Bladder microvascular endothelial cell (primary cell): Measurements from ENCODE around the gene OTUB1. TPM values are rescaled to one million over a fixed set of nuclear protein-coding genes. Genes with fewer than 3 reads are reported as not detected.

ENCODE experiments used
- total RNA-seq: library from RNA; depleted of rRNA; stranded (reverse); fragments of >200 nt; gene quantifications from 2 replicates; pipeline ENCODE4 v1.2.3, GENCODE V29; 2014

OTUB1 gene
- 46.6 and 50.3 TPM in 2 replicates for total RNA-seq

DNA sequence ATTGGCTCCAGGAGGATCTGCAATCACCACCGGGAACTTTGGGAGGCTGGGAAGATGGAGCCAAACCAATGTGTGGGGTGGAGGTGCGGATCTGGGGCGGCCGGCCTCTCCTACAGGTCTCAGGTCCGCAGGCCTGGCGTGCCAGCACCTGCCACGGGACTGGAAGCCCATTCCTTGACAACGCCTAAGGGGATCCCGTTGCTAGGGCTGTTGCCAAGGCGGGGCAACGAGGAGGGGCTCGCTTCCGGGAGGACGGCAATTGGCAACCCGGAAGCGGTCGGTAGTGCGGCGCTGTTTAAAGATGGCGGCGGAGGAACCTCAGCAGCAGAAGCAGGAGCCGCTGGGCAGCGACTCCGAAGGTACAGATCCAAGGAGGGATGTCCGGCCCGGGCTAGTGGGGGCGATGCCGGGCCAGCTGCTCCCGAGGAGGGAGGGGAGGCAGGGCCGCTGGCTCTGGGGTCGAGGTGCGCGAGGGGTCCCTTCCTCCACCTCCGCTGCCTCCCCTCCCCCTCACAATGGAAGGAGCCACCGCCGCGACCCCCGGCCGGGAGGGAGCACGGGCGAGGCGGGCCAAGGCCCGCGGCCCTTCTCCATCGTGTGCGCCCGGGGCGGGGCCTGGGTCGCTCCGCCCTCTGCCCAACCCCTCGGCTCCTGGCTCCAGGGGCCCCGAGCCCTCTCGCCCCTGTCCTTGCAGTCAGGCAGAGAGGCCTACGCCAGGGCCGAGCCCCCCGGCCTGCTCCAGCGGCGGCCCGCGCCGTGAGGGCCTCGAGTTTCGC is at the start of gene OTUB1:
TSS of gene OTUB1 (plus strand) at position 283 of the 776 bp plus-strand sequence. CDS start at position 302, 19 bp downstream.

DNA sequence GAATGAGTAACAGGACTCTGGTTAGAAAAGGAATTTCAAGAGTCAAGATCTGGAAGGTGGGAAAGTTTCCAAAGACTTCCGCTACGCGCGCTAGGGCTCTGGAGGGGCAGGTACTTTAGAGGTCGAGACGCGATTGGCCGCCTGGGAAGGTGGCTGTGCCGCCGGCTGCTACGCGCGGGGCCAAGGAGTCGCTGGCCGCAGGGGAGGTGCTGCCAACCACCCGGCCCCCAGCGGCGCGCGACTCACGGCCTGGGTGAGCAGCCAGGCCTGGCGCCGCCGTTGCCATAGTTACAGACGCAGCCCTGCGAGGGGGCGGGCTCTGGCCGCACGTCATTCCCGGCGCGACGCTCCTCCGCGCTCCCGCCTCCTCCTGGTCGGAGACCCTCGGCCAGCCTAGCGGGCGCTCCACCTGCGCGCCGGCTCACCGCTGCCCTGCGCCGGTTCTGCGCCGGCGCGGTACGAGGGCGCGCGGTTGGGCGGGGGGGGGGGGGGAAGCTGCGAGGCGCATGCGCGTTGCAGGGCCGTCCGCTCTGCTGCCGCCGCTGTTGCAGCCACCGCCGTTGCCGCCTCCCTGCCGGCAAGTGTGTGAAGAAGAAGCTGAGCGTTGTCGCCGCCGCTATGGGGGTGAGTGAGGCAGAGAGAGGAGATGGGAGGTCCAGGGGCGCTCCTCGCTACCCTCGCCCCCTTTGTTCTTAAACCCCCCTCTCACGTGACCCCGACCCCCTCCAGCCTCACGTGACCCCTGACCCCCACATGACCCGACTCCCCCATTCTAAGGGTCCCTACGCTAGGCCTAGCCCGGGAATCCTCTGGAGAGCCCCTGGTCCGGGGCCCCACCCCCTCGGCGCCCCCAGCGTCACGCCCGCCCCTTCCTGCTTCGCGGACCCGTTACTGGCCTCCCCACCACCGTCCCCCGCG is 47.5 kb upstream of the OTUB1 start, which contains the start of gene NAA40:
TSS of gene NAA40 (plus strand) at position 524 of the 918 bp plus-strand sequence. CDS start at position 619, 95 bp downstream.

GRCh38 chr11:63974259-63975143 is 11.7 kb upstream of the OTUB1 start, which contains the start of gene COX8A:
TSS of gene COX8A (plus strand) at chr11:63974620. CDS start at chr11:63974681, 61 bp downstream.

GRCh38 chr11:64035576-64035975 is 49.3 kb downstream of the OTUB1 start, which contains the start of gene FLRT1:
TSS of gene FLRT1 (plus strand) at chr11:64035931. CDS start at chr11:64116268, 80,337 bp downstream.

Other genes with a start within 250 kb of the OTUB1 start
- 10.7 and 10.8 TPM in 2 replicates for gene ZFTA, start 217.7 kb upstream of the OTUB1 start, total RNA-seq
- gene SPINDOC, start 173.0 kb upstream of the OTUB1 start, total RNA-seq = 14.9 and 17.8 TPM in 2 replicates
- 6.2 and 16.0 TPM in 2 replicates for gene MARK2, start 147.3 kb upstream of the OTUB1 start, total RNA-seq
- gene RCOR2, start 69.3 kb upstream of the OTUB1 start, total RNA-seq = 0.16 and 0.19 TPM in 2 replicates
- 6.5 and 20.8 TPM in 2 replicates for gene NAA40, start 47.4 kb upstream of the OTUB1 start, total RNA-seq
- gene COX8A, start 11.8 kb upstream of the OTUB1 start, total RNA-seq = 202 and 382 TPM in 2 replicates
- gene FLRT1, start 49.5 kb downstream of the OTUB1 start, total RNA-seq = not detected in 2 replicates
- 18.3 and 34.4 TPM in 2 replicates for gene MACROD1, start 179.7 kb downstream of the OTUB1 start, total RNA-seq
- gene STIP1, start 199.7 kb downstream of the OTUB1 start, total RNA-seq = 135 and 189 TPM in 2 replicates
- 2.8 and 6.4 TPM in 2 replicates for gene FERMT3, start 220.3 kb downstream of the OTUB1 start, total RNA-seq
- gene TRPT1, start 239.7 kb downstream of the OTUB1 start, total RNA-seq = 18.3 and 24.8 TPM in 2 replicates
- gene NUDT22, start 239.8 kb downstream of the OTUB1 start, total RNA-seq = 26.7 and 30.4 TPM in 2 replicates
- gene DNAJC4, start 244.1 kb downstream of the OTUB1 start, total RNA-seq = 9.9 and 12.9 TPM in 2 replicates
- gene VEGFB, start 248.1 kb downstream of the OTUB1 start, total RNA-seq = 18.5 and 20.9 TPM in 2 replicates